ENCODE measurements around the gene GDF7. TPM values are rescaled to one million over a fixed set of nuclear protein-coding genes. Genes with fewer than 3 reads are reported as not detected.

Gene GDF7
- total and polyA plus RNA-seq, 2 of the 4 experiments (the other 2 are of a cell fraction) = under 0.01 to 0.02 TPM

DNA sequence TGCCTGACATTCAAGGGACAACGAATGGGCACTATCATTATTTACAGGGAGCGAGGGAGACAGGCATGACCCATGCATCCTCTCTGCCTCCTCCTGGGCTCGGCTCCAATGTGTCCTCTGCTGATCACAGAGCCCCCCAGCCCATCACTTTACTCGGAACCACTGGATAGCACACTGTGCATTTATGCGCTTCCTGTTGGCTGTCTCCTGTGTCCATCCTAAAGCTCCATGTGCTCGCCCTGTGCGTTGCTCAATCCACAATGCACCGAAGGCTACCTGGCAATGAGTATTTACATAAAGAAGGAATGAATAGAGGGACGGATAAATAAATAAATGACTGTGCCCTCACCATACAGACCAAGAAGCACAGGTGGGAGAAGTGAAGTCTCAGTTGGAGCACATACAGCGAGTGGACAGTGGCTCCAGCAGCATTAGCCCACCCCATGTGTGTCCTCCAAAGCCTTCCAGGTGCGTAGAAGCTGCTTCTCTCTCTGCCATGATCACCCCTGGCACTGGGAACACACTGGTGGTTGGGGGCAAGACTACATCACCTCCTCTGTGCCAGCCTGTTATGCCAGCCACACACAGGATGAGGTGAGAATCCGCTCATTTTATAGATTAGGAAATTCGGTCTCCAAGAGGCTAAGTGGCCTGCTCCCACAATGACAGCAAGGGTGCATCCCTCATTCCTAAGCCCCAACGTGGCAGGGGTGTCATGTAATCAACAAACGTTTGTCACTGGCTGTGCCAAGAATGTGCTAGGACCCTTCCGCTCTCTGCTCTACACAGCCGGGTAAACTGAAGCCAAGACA is 2.3 kb upstream of the GDF7 start:
- WGBS, 2 experiments (ENCODE audit: extremely low coverage in 2 of 2, insufficient read length in 1 of 2) = 8% methylated on average over 4 of the region's 17 CpGs; no CpG with 5 or more reads in 1 of the 2 experiments
- Histone ChIP-seq H3K4me3 (ENCODE audit: insufficient read depth, low read depth, low read length) (no peak overlapping the region), H3K4me1 (ENCODE audit: control insufficient read depth, insufficient read depth, low read length) (peaks cover 3% of the 10 kb centered on the region; the same call in 1 of the 2 replicates), H3K4me2 (ENCODE audit: low read depth, low read length) (no peak overlapping the region), H2BK5ac (ENCODE audit: low read depth, low read length, poor library complexity, severe bottlenecking) (no peak overlapping the region), H3K79me1 (ENCODE audit: low read depth in 1 of 2, low read length in 2 of 2) (no peaks in the 10 kb centered on the region), H2AFZ (replicated peaks; ENCODE audit: low read length, poor library complexity) (peak overlapping the region; percentile 39), H3K23ac (ENCODE audit: low read depth, low read length) (peak overlapping the region; percentile 3; the same call in 1 of the 2 replicates), H3K36me3 (ENCODE audit: control insufficient read depth, insufficient read depth, low read length) (no peaks in the 10 kb centered on the region), H4K8ac (ENCODE audit: low read depth in 2 of 2, low read length in 2 of 2) (no peak overlapping the region), H3K27ac (ENCODE audit: insufficient read depth, low read length) (no peak overlapping the region), H4K20me1 (ENCODE audit: insufficient read depth, low read length) (peaks cover 16% of the 10 kb centered on the region), H3K56ac (ENCODE audit: extremely low read depth, insufficient read depth, low read length) (no peak overlapping the region), H3K14ac (replicated peaks; ENCODE audit: low read depth, low read length) (no peak overlapping the region), H3K27me3 (ENCODE audit: control insufficient read depth, insufficient read depth, low read length) (peaks cover 84% of the 10 kb centered on the region), H3K4ac (ENCODE audit: low read depth, low read length) (no peak overlapping the region), H2BK15ac (ENCODE audit: low read depth, low read length) (no peak overlapping the region), H2BK20ac (ENCODE audit: low read depth, low read length) (no peak overlapping the region), H3K18ac (ENCODE audit: low read depth, low read length) (no peak overlapping the region), H3K9ac (ENCODE audit: low read depth, low read length) (no peak overlapping the region), H4K91ac (ENCODE audit: insufficient read depth, low read depth, low read length) (no peak overlapping the region), H3K9me1 (ENCODE audit: insufficient read depth, low read length) (no peaks in the 10 kb centered on the region), H3K9me3 (ENCODE audit: control insufficient read depth, insufficient read depth, low read length) (no peaks in the 10 kb centered on the region), H2BK120ac (ENCODE audit: low read depth, low read length) (no peak overlapping the region), H4K5ac (ENCODE audit: low read depth, low read length) (no peak overlapping the region), H2AK5ac (ENCODE audit: low read depth, low read length) (no peak overlapping the region), H2AK9ac (replicated peaks; ENCODE audit: low read depth, low read length, poor library complexity) (no peak overlapping the region)
- DNase-seq (no peak), ATAC-seq (ENCODE audit: low read depth) (no peak)
- dilution Hi-C loops (cut with HindIII; ENCODE audit: low sequenced_read_pairs, unreplicated experiment) = no loop called here
- intact Hi-C loops (cut with micrococcal nuclease) = loop anchor here (5.0 kb wide), 1 partner anchor 453 kb away; no protein-coding TSS in a partner anchor
- no TSS peak for BruUV-seq (replicated peaks)
- ChIA-PET POLR2A (ENCODE audit: unreplicated experiment) (no interaction called here), CTCF (no interaction called here)
- in situ Hi-C loops (cut with MboI; ENCODE audit: low sequenced_read_pairs) = loop anchor here (5.0 to 25.0 kb wide), 2 partner anchors 298 to 1098 kb away; no protein-coding TSS in a partner anchor
- TF ChIP-seq MAFK (IDR thresholded peaks at IDR 0.05; ENCODE audit: low read depth, low read length) (no peak), NFE2L2 (IDR thresholded peaks at IDR 0.05; ENCODE audit: low read depth, low read length) (no peak), BHLHE40 (IDR thresholded peaks at IDR 0.05; ENCODE audit: low read depth, low read length) (no peak), MXI1 (IDR thresholded peaks at IDR 0.05; ENCODE audit: borderline replicate concordance, low read depth, low read length) (no peak), FOS (IDR thresholded peaks at IDR 0.05; ENCODE audit: low read depth, low read length) (no peak), CHD1 (IDR thresholded peaks at IDR 0.05; ENCODE audit: low read depth, low read length) (no peak), RFX5 (IDR thresholded peaks at IDR 0.05; ENCODE audit: low read depth, low read length) (no peak), POLR2A (IDR thresholded peaks at IDR 0.05; ENCODE audit: low read depth, low read length) (no peak), SMC3 (IDR thresholded peaks at IDR 0.05; ENCODE audit: low read depth, low read length) (no peak), MAZ (IDR thresholded peaks at IDR 0.05; ENCODE audit: borderline replicate concordance, low read depth, low read length) (no peak), RCOR1 (IDR thresholded peaks at IDR 0.05; ENCODE audit: insufficient replicate concordance, low read length) (no peak), CEBPB (IDR thresholded peaks at IDR 0.05; ENCODE audit: low read depth, low read length) (no peak)
- TF ChIP-seq, protein P1, sequence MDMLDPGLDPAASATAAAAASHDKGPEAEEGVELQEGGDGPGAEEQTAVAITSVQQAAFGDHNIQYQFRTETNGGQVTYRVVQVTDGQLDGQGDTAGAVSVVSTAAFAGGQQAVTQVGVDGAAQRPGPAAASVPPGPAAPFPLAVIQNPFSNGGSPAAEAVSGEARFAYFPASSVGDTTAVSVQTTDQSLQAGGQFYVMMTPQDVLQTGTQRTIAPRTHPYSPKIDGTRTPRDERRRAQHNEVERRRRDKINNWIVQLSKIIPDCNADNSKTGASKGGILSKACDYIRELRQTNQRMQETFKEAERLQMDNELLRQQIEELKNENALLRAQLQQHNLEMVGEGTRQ (IDR thresholded peaks at IDR 0.05; ENCODE audit: low read depth, low read length) = no peak
- TF ChIP-seq, protein P2, sequence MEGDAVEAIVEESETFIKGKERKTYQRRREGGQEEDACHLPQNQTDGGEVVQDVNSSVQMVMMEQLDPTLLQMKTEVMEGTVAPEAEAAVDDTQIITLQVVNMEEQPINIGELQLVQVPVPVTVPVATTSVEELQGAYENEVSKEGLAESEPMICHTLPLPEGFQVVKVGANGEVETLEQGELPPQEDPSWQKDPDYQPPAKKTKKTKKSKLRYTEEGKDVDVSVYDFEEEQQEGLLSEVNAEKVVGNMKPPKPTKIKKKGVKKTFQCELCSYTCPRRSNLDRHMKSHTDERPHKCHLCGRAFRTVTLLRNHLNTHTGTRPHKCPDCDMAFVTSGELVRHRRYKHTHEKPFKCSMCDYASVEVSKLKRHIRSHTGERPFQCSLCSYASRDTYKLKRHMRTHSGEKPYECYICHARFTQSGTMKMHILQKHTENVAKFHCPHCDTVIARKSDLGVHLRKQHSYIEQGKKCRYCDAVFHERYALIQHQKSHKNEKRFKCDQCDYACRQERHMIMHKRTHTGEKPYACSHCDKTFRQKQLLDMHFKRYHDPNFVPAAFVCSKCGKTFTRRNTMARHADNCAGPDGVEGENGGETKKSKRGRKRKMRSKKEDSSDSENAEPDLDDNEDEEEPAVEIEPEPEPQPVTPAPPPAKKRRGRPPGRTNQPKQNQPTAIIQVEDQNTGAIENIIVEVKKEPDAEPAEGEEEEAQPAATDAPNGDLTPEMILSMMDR (conservative IDR thresholded peaks at IDR 0.05; ENCODE audit: low read depth, low read length) = no peak
- TF ChIP-seq, protein P3, sequence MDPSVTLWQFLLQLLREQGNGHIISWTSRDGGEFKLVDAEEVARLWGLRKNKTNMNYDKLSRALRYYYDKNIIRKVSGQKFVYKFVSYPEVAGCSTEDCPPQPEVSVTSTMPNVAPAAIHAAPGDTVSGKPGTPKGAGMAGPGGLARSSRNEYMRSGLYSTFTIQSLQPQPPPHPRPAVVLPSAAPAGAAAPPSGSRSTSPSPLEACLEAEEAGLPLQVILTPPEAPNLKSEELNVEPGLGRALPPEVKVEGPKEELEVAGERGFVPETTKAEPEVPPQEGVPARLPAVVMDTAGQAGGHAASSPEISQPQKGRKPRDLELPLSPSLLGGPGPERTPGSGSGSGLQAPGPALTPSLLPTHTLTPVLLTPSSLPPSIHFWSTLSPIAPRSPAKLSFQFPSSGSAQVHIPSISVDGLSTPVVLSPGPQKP (IDR thresholded peaks at IDR 0.05; ENCODE audit: borderline replicate concordance, low read depth, low read length) = no peak

Measured in IMR-90 (cell line).